Loucy (cell line): ENCODE results near the gene MMP7.

Source experiments
- H2AFZ ChIP-seq: fragments of 200-600 bp; sonication (generic); 2 replicates; pipeline ENCODE4 v1.6.0; 2016; ENCODE audit warnings: antibody characterized with exemption, mild to moderate bottlenecking, low read length, moderate library complexity
- H3F3A ChIP-seq: fragments of 200-600 bp; 2 replicates; pipeline ENCODE4 v1.6.0; 2016; ENCODE audit warnings: antibody characterized with exemption, low read depth, mild to moderate bottlenecking
- H3K27me3 ChIP-seq: fragments of 200-600 bp; sonication (generic); 2 replicates; pipeline ENCODE4 v1.6.1; 2014; ENCODE audit warnings: low read length, mild to moderate bottlenecking; ENCODE audit not compliant: insufficient read depth, poor library complexity, severe bottlenecking
- H3K36me3 ChIP-seq: fragments of 200-600 bp; sonication (generic); 2 replicates; pipeline ENCODE4 v1.6.1; 2016; ENCODE audit warnings: low read length; ENCODE audit not compliant: insufficient read depth
- H3K4me1 ChIP-seq: fragments of 200-600 bp; sonication (generic); 2 replicates; pipeline ENCODE4 v1.5.1; 2014; ENCODE audit warnings: low read length, mild to moderate bottlenecking; ENCODE audit not compliant: insufficient read depth, poor library complexity, severe bottlenecking
- H3K4me2 ChIP-seq: fragments of 200-600 bp; sonication (generic); 2 replicates; pipeline ENCODE4 v1.6.0; 2014; ENCODE audit warnings: antibody characterized with exemption, low read length, low read depth, mild to moderate bottlenecking; ENCODE audit not compliant: poor library complexity, severe bottlenecking
- H3K4me3 ChIP-seq: fragments of 200-600 bp; sonication (generic); 2 replicates; pipeline ENCODE4 v1.5.1; 2014; ENCODE audit warnings: low read length, mild to moderate bottlenecking, mixed read lengths; ENCODE audit not compliant: poor library complexity, severe bottlenecking
- H3K79me2 ChIP-seq: fragments of 200-600 bp; sonication (generic); 2 replicates; pipeline ENCODE4 v1.6.1; 2014; ENCODE audit warnings: low read length; ENCODE audit not compliant: insufficient read depth
- H3K9ac ChIP-seq: fragments of 200-600 bp; sonication (generic); 2 replicates; pipeline ENCODE4 v1.6.0; 2014; ENCODE audit warnings: mild to moderate bottlenecking, low read depth, low read length, moderate library complexity; ENCODE audit not compliant: poor library complexity, severe bottlenecking
- H3K9me2 ChIP-seq: fragments of 200-600 bp; sonication (generic); replicated peaks from 2 replicates; pipeline ENCODE4 v1.6.1; 2016; ENCODE audit warnings: low read depth, low read length, mixed read lengths
- H3K9me3 ChIP-seq: fragments of 200-600 bp; sonication (generic); 2 replicates; pipeline ENCODE4 v1.6.1; 2014; ENCODE audit warnings: mild to moderate bottlenecking, antibody characterized with exemption, low read length, low read depth; ENCODE audit not compliant: insufficient read depth
- H4K20me1 ChIP-seq: fragments of 200-600 bp; sonication (generic); 2 replicates; pipeline ENCODE4 v1.6.0; 2014; ENCODE audit warnings: antibody characterized with exemption, low read length, mild to moderate bottlenecking; ENCODE audit not compliant: insufficient read depth, poor library complexity, severe bottlenecking
- EZH2phosphoT487 ChIP-seq: fragments of 200-600 bp; IDR thresholded peaks from 2 replicates; pipeline ENCODE4 v1.6.1; 2018; ENCODE audit warnings: antibody characterized with exemption, mild to moderate bottlenecking, moderate library complexity, borderline replicate concordance
- TF ChIP-seq, protein P1 (sequence below): fragments of 200-600 bp; sonication (generic); conservative IDR thresholded peaks from 2 replicates; pipeline ENCODE4 v1.5.1; 2014; ENCODE audit warnings: mild to moderate bottlenecking, antibody characterized with exemption, low read length

Gene MMP7

GRCh38 chr11:102530558-102530957 is at the start of gene MMP7:
MMP7 (minus strand) TSS chr11:102530747; CDS start chr11:102530700, 47 bp downstream.
- Histone ChIP-seq H3K9ac (peak within 1 kb of the TSS; percentile 58), H2AFZ (peak within 1 kb of the TSS; percentile 96)

GRCh38 chr11:102577723-102578122 is 47.2 kb upstream of the MMP7 start:
- no peaks in the 10 kb centered on the region for H4K20me1 ChIP-seq
- no peak overlapping the region for H2AFZ ChIP-seq
- H3K27me3 ChIP-seq: no peaks in the 10 kb centered on the region
- no peaks in the 10 kb centered on the region for H3K9me2 ChIP-seq
- TF ChIP-seq EZH2phosphoT487: no peak
- TF ChIP-seq, protein P1, sequence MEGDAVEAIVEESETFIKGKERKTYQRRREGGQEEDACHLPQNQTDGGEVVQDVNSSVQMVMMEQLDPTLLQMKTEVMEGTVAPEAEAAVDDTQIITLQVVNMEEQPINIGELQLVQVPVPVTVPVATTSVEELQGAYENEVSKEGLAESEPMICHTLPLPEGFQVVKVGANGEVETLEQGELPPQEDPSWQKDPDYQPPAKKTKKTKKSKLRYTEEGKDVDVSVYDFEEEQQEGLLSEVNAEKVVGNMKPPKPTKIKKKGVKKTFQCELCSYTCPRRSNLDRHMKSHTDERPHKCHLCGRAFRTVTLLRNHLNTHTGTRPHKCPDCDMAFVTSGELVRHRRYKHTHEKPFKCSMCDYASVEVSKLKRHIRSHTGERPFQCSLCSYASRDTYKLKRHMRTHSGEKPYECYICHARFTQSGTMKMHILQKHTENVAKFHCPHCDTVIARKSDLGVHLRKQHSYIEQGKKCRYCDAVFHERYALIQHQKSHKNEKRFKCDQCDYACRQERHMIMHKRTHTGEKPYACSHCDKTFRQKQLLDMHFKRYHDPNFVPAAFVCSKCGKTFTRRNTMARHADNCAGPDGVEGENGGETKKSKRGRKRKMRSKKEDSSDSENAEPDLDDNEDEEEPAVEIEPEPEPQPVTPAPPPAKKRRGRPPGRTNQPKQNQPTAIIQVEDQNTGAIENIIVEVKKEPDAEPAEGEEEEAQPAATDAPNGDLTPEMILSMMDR: no peak
- H3K4me1 ChIP-seq: peaks cover 73% of the 10 kb centered on the region
- H3K36me3 ChIP-seq: no peaks in the 10 kb centered on the region
- peak overlapping the region; percentile 74 for H3K4me2 ChIP-seq
- H3K79me2 ChIP-seq: no peaks in the 10 kb centered on the region
- no peaks in the 10 kb centered on the region for H3K9me3 ChIP-seq
- no peak overlapping the region for H3K4me3 ChIP-seq
- no peaks in the 10 kb centered on the region for H3F3A ChIP-seq
- peak overlapping the region; percentile 39 for H3K9ac ChIP-seq

More at GRCh38 chr11:102530558-102530957, at the start of gene MMP7:
- H3K4me2 ChIP-seq: peak within 1 kb of the TSS; percentile 64
- no peaks in the 10 kb centered on the region for H4K20me1 ChIP-seq
- no peaks in the 10 kb centered on the region for H3K9me3 ChIP-seq
- H3K27me3 ChIP-seq: no peaks in the 10 kb centered on the region
- no peaks in the 10 kb centered on the region for H3F3A ChIP-seq
- no peaks in the 10 kb centered on the region for H3K9me2 ChIP-seq
- H3K79me2 ChIP-seq: no peaks in the 10 kb centered on the region
- no peaks in the 10 kb centered on the region for H3K36me3 ChIP-seq
- peaks cover 27% of the 10 kb centered on the region for H3K4me1 ChIP-seq
- TF ChIP-seq, protein P1: no peak
- TF ChIP-seq EZH2phosphoT487: no peak
- H3K4me3 ChIP-seq: peak within 1 kb of the TSS; percentile 57

DNA sequence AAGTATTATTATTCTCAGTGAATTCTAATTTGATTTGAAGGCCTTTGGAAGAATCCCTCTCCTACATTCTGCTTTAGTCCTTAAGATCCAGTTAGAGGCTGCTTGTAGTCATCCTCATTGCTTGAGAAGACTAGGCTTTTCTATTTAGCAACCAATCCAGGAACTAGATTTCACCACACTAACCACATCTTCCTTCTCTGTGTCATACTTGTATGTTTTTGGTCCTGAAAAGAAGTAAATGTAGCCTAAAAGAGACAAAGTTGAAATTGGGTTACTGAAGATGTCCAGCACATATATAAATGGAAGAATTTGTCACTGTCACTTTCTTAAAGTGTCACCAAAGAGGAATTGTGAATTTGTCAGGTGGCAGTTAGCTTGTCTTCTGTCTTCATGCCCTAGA is 46.6 kb upstream of the MMP7 start:
- Histone ChIP-seq H3K4me3 (peak overlapping the region; percentile 55), H3K9me3 (no peaks in the 10 kb centered on the region), H3K36me3 (no peaks in the 10 kb centered on the region), H3K9ac (peak overlapping the region; percentile 39), H2AFZ (no peak overlapping the region), H3K27me3 (no peaks in the 10 kb centered on the region), H3K79me2 (no peaks in the 10 kb centered on the region), H3F3A (no peaks in the 10 kb centered on the region), H3K9me2 (no peaks in the 10 kb centered on the region), H3K4me2 (peak overlapping the region; percentile 74), H4K20me1 (no peaks in the 10 kb centered on the region), H3K4me1 (peaks cover 73% of the 10 kb centered on the region)
- no peak for TF ChIP-seq EZH2phosphoT487
- TF ChIP-seq, protein P1: no peak
